K562 (cell line): ENCODE data around the gene CALML6.

ENCODE experiments used
- ARID4B ChIP-seq: sonication (generic); formaldehyde crosslinking; IDR thresholded peaks from 2 replicates; pipeline ENCODE4 v1.8.0; 2022; ENCODE audit warnings: mild to moderate bottlenecking, missing genetic modification reagents
- CTCF ChIP-seq, 3 experiments: IDR thresholded peaks in 2 of 3; conservative IDR thresholded peaks in 1 of 3; 2 replicates each; pipeline ENCODE4 v1.5.1; 2011 to 2012; ENCODE audit warnings: low read length in 3 of 3, mild to moderate bottlenecking in 3 of 3, control low read depth in 2 of 3, improper control_type of control experiment in 1 of 3, inconsistent platforms in 1 of 3, low read depth in 1 of 3, mixed read lengths in 1 of 3, moderate library complexity in 1 of 3; ENCODE audit not compliant: insufficient read depth in 2 of 3
- CTCFL ChIP-seq: IDR thresholded peaks from 2 replicates; pipeline ENCODE4 v1.6.1; 2011; ENCODE audit warnings: borderline replicate concordance, low read depth, mild to moderate bottlenecking, moderate library complexity, low read length; ENCODE audit not compliant: insufficient read depth, poor library complexity, severe bottlenecking
- ESRRA ChIP-seq: fragments of 450-650 bp; IDR thresholded peaks from 2 replicates; pipeline ENCODE4 v1.6.1; 2014; ENCODE audit warnings: low read depth, mild to moderate bottlenecking, moderate library complexity, borderline replicate concordance
- ETS1 ChIP-seq: conservative IDR thresholded peaks from 2 replicates; pipeline ENCODE4 v1.6.1; 2011; ENCODE audit warnings: low read depth, mild to moderate bottlenecking, low read length; ENCODE audit not compliant: control insufficient read depth
- HLTF ChIP-seq: fragments of 450-650 bp; IDR thresholded peaks from 2 replicates; pipeline ENCODE4 v1.6.1; 2016
- MYC ChIP-seq, 2 experiments: fragments of 250-450 bp in 1 of 2; sonication (Bioruptor Pico) in 1 of 2; IDR thresholded peaks; 2 replicates each; pipeline versions ENCODE4 v1.5.1 to v1.6.1; 2012 to 2021; ENCODE audit warnings: low read depth in 2 of 2, borderline replicate concordance in 1 of 2, improper control_type of control experiment in 1 of 2, low read length in 1 of 2, mild to moderate bottlenecking in 1 of 2, moderate library complexity in 1 of 2
- POLR2AphosphoS5 ChIP-seq: IDR thresholded peaks from 2 replicates; pipeline ENCODE4 v1.6.1; 2011; ENCODE audit warnings: mild to moderate bottlenecking, low read depth, low read length, moderate library complexity; ENCODE audit not compliant: control insufficient read depth, insufficient read depth
- PTBP1 ChIP-seq: fragments of 200-400 bp; formaldehyde crosslinking; IDR thresholded peaks from 2 replicates; pipeline ENCODE4 v1.6.1; 2017; ENCODE audit warnings: low read depth, low read length
- STAT5B ChIP-seq: fragments of 250-450 bp; sonication (Bioruptor Pico); IDR thresholded peaks from 2 replicates; pipeline ENCODE4 v1.8.0; 2021; ENCODE audit warnings: mild to moderate bottlenecking, inconsistent platforms
- TCFL5 ChIP-seq: fragments of 250-450 bp; sonication (Bioruptor Pico); conservative IDR thresholded peaks from 2 replicates; pipeline ENCODE4 v1.6.1; 2021; ENCODE audit warnings: mild to moderate bottlenecking, moderate library complexity, matching md5 sums
- U2AF2 ChIP-seq: fragments of 200-400 bp; formaldehyde crosslinking; optimal IDR thresholded peaks from 2 replicates; pipeline ENCODE3; 2017; ENCODE audit warnings: low read depth, mild to moderate bottlenecking, low read length

GRCh38 chr1:1891349-1892078 is 23.5 kb upstream of the CALML6 start:
- 0 out of 2 replicates have a peak, but pooled peaks have one; percentile 8 for TF ChIP-seq POLR2AphosphoS5
- no peak for TF ChIP-seq HLTF
- TF ChIP-seq ETS1, result peak; percentile 14; the same call in 1 of the 2 replicates
- no peak for TF ChIP-seq CTCF (IDR thresholded peaks at IDR 0.05 in 2 of 3, conservative IDR thresholded peaks at IDR 0.05 in 1 of 3; ENCODE audit: insufficient read depth in 2 of 3, low read depth in 1 of 3, low read length in 3 of 3)
- TF ChIP-seq PTBP1, result no peak
- TF ChIP-seq ESRRA, result no peak
- TF ChIP-seq U2AF2, result no peak
- TF ChIP-seq TCFL5 (CRISPR knock-in tag), result no peak
- TF ChIP-seq ARID4B (CRISPR knock-in tag), result 0 out of 2 replicates have a peak, but pooled peaks have one; percentile 5
- TF ChIP-seq MYC (IDR thresholded peaks at IDR 0.05; ENCODE audit: low read depth, low read length), result no peak
- no peak for TF ChIP-seq MYC (CRISPR knock-in tag; IDR thresholded peaks at IDR 0.05; ENCODE audit: borderline replicate concordance, low read depth)
- no peak for TF ChIP-seq CTCFL
- no peak for TF ChIP-seq STAT5B (CRISPR knock-in tag)
